GM12878 (cell line): ENCODE measurements around the gene BBS2. TPM values are rescaled to one million over a fixed set of nuclear protein-coding genes. Genes with fewer than 3 reads are reported as not detected.

ENCODE experiments used
- BMI1 ChIP-seq: fragments of 450-650 bp; IDR thresholded peaks from 2 replicates; pipeline ENCODE4 v1.6.1; 2016; ENCODE audit warnings: mild to moderate bottlenecking, moderate library complexity, borderline replicate concordance
- CEBPB ChIP-seq, 2 experiments: fragments of 150-350 bp in 1 of 2; IDR thresholded peaks; 2 replicates each; pipeline ENCODE4 v1.6.1; 2012 to 2014; ENCODE audit warnings: low read depth in 2 of 2, low read length in 2 of 2, borderline replicate concordance in 1 of 2, inconsistent platforms in 1 of 2
- CHD1 ChIP-seq: IDR thresholded peaks from 2 replicates; pipeline ENCODE4 v1.6.1; 2012; ENCODE audit warnings: low read depth, low read length, improper control_type of control experiment
- CHD2 ChIP-seq: IDR thresholded peaks from 2 replicates; pipeline ENCODE4 v1.6.1; 2011; ENCODE audit warnings: low read depth, low read length, improper control_type of control experiment, borderline replicate concordance
- CTCF ChIP-seq, 3 experiments: IDR thresholded peaks in 2 of 3; conservative IDR thresholded peaks in 1 of 3; 2 replicates each; pipeline ENCODE4 v1.5.1; 2011; ENCODE audit warnings: low read depth in 3 of 3, low read length in 3 of 3, mild to moderate bottlenecking in 3 of 3, control low read depth in 2 of 3, moderate library complexity in 2 of 3, inconsistent platforms in 1 of 3, mixed read lengths in 1 of 3; ENCODE audit not compliant: control insufficient read depth in 2 of 3, insufficient read depth in 1 of 3; ENCODE audit errors: extremely low read depth in 1 of 3
- EGR1 ChIP-seq, 2 experiments: IDR thresholded peaks; 1 replicate in 1 of 2; 2 replicates in 1 of 2; pipeline ENCODE4 v1.6.1; 2011 to 2012; ENCODE audit warnings: low read depth in 2 of 2, low read length in 2 of 2, borderline replicate concordance in 1 of 2, mild to moderate bottlenecking in 1 of 2, moderate library complexity in 1 of 2
- ESRRA ChIP-seq: IDR thresholded peaks from 2 replicates; pipeline ENCODE4 v1.6.1; 2012; ENCODE audit warnings: mild to moderate bottlenecking, low read length, improper control_type of control experiment
- EZH2 ChIP-seq: IDR thresholded peaks from 2 replicates; pipeline ENCODE4 v1.6.1; 2012; ENCODE audit warnings: low read depth, mild to moderate bottlenecking, control low read depth, inconsistent platforms, low read length, borderline replicate concordance; ENCODE audit not compliant: control insufficient read depth
- FOXM1 ChIP-seq: IDR thresholded peaks from 2 replicates; pipeline ENCODE4 v1.6.1; 2012; ENCODE audit warnings: low read depth, mild to moderate bottlenecking, inconsistent platforms, low read length, moderate library complexity
- KDM1A ChIP-seq: fragments of 200-600 bp; sonication (generic); IDR thresholded peaks from 2 replicates; pipeline ENCODE4 v1.6.1; 2016; ENCODE audit warnings: borderline replicate concordance
- MYB ChIP-seq: fragments of 150-350 bp; IDR thresholded peaks from 2 replicates; pipeline ENCODE4 v1.6.1; 2014; ENCODE audit warnings: mild to moderate bottlenecking, low read depth, low read length, borderline replicate concordance
- NFIC ChIP-seq: IDR thresholded peaks from 2 replicates; pipeline ENCODE4 v1.6.1; 2012; ENCODE audit warnings: low read depth, mild to moderate bottlenecking, inconsistent platforms, low read length, moderate library complexity
- RB1 ChIP-seq: fragments of 450-650 bp; formaldehyde crosslinking; IDR thresholded peaks from 2 replicates; pipeline ENCODE4 v1.6.1; 2017; ENCODE audit warnings: mild to moderate bottlenecking, borderline replicate concordance
- SIN3A ChIP-seq: IDR thresholded peaks from 2 replicates; pipeline ENCODE4 v1.6.1; 2012; ENCODE audit warnings: low read depth, low read length, improper control_type of control experiment
- SMC3 ChIP-seq: IDR thresholded peaks from 2 replicates; pipeline ENCODE4 v1.6.1; 2011; ENCODE audit warnings: low read length, improper control_type of control experiment, borderline replicate concordance
- TBL1XR1 ChIP-seq: IDR thresholded peaks from 2 replicates; pipeline ENCODE4 v1.6.1; 2012; ENCODE audit warnings: low read depth, low read length, improper control_type of control experiment
- YBX1 ChIP-seq: fragments of 450-650 bp; IDR thresholded peaks from 2 replicates; pipeline ENCODE4 v1.6.1; 2016; ENCODE audit warnings: antibody characterized with exemption
- polyA plus RNA-seq, 11 experiments: library from polyadenylated mRNA; depleted of rRNA in 4 of 11; unstranded in 6 of 11; stranded (reverse) in 5 of 11; fragments of >200 nt; fragmentation: Nextera tagmentation in 4 of 11; fragmentation: Illumina TruSeq in 1 of 11; extraction: Ambion mirVana in 4 of 11; extraction: Trizol in 1 of 11; gene quantifications; 1 replicate in 1 of 11; 2 replicates in 10 of 11; pipeline versions ENCODE4 v1.2.1 to v1.2.3, GENCODE V29; 2011 to 2016; ENCODE audit warnings: inconsistent platforms in 2 of 11, missing spikeins in 2 of 11, low read depth in 1 of 11
- total RNA-seq, 4 experiments: library from RNA; depleted of rRNA in 3 of 4; stranded (reverse); fragments of >200 nt in 3 of 4; fragmentation: Illumina TruSeq in 1 of 4; extraction: Trizol in 1 of 4; gene quantifications; 2 replicates each; pipeline versions ENCODE4 v1.2.1 to v1.2.3, GENCODE V29; 2013 to 2021
- TF ChIP-seq, protein P1 (sequence below): fragments of 450-650 bp; IDR thresholded peaks from 2 replicates; pipeline ENCODE4 v1.6.1; 2016; ENCODE audit warnings: mild to moderate bottlenecking
- TF ChIP-seq, protein P2 (sequence below): IDR thresholded peaks from 2 replicates; pipeline ENCODE4 v1.6.1; 2011; ENCODE audit warnings: mild to moderate bottlenecking, low read depth, low read length, moderate library complexity; ENCODE audit not compliant: insufficient replicate concordance
- TF ChIP-seq, protein P3 (sequence below): IDR thresholded peaks from 2 replicates; pipeline ENCODE4 v1.6.1; 2012; ENCODE audit warnings: low read depth, low read length, improper control_type of control experiment

The BBS2 gene
- total and polyA plus RNA-seq, 10 of the 15 experiments (the other 5 are each of a cell fraction or from before 2014, with no cell fraction given): 4.9 to 38.3 (median 16.4) TPM

DNA sequence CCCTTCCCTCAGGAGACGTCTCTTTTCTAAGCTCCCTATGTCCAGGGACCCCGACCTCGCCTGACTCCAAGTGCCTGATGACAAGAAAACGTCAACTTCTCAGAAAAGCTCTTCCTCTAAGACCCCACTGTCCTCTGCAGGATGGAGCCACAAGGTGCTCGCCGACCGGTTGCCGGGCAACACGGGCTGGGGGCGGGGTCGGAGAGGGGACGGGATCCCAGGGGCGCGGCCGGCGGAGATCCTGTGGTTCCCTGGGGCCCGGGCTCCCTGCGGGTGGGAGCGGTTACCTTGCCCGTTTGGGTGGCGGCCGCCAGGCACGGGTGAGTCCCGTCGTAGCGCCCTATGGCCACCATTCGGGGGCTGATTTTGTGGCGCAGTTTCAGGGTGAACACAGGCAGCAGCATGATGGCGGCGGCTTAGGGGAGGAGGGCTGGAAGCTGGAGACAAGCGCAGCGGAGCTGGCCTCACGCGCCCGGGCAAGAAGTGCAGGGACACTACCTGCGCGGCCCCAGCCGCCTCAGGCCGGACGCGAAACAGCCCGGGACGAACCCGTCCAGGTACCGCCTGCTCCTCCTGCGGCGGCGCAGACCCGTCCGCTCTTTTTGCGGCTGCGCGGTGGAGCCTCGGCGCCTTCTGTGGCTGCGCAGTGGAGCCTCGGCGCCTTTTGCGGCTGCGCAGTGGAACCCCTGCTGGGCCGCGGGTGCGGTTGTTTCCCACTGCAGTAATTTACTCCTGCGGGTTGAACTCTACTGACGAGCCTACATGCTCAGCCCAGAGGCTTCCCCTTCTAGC, at the start of gene BBS2 (continued):
- TF ChIP-seq CTCF (IDR thresholded peaks at IDR 0.05 in 2 of 3, conservative IDR thresholded peaks at IDR 0.05 in 1 of 3; ENCODE audit: control insufficient read depth in 2 of 3, extremely low read depth in 1 of 3, insufficient read depth in 1 of 3, low read depth in 3 of 3, low read length in 3 of 3) (no peak), EZH2 (no peak), NFIC (no peak), CHD1 (no peak), MYB (no peak), SMC3 (no peak), CHD2 (no peak), ESRRA (no peak), BMI1 (peak; percentile 73), FOXM1 (no peak), RB1 (peak; percentile 80; the same call in 1 of the 2 replicates), YBX1 (no peak), KDM1A (no peak), TBL1XR1 (no peak), EGR1 (IDR thresholded peaks at IDR 0.05; ENCODE audit: borderline replicate concordance in 1 of 2, low read depth in 2 of 2, low read length in 2 of 2) (no peak), SIN3A (no peak; the same call in 1 of the 2 replicates), CEBPB (IDR thresholded peaks at IDR 0.05; ENCODE audit: borderline replicate concordance in 1 of 2, low read depth in 2 of 2, low read length in 2 of 2) (no peak)
- TF ChIP-seq, protein P1, sequence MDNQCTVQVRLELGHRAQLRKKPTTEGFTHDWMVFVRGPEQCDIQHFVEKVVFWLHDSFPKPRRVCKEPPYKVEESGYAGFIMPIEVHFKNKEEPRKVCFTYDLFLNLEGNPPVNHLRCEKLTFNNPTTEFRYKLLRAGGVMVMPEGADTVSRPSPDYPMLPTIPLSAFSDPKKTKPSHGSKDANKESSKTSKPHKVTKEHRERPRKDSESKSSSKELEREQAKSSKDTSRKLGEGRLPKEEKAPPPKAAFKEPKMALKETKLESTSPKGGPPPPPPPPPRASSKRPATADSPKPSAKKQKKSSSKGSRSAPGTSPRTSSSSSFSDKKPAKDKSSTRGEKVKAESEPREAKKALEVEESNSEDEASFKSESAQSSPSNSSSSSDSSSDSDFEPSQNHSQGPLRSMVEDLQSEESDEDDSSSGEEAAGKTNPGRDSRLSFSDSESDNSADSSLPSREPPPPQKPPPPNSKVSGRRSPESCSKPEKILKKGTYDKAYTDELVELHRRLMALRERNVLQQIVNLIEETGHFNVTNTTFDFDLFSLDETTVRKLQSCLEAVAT: peak; percentile 45; the same call in 1 of the 2 replicates
- TF ChIP-seq, protein P2, sequence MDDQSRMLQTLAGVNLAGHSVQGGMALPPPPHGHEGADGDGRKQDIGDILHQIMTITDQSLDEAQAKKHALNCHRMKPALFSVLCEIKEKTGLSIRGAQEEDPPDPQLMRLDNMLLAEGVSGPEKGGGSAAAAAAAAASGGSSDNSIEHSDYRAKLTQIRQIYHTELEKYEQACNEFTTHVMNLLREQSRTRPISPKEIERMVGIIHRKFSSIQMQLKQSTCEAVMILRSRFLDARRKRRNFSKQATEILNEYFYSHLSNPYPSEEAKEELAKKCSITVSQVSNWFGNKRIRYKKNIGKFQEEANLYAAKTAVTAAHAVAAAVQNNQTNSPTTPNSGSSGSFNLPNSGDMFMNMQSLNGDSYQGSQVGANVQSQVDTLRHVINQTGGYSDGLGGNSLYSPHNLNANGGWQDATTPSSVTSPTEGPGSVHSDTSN: no peak
- TF ChIP-seq, protein P3, sequence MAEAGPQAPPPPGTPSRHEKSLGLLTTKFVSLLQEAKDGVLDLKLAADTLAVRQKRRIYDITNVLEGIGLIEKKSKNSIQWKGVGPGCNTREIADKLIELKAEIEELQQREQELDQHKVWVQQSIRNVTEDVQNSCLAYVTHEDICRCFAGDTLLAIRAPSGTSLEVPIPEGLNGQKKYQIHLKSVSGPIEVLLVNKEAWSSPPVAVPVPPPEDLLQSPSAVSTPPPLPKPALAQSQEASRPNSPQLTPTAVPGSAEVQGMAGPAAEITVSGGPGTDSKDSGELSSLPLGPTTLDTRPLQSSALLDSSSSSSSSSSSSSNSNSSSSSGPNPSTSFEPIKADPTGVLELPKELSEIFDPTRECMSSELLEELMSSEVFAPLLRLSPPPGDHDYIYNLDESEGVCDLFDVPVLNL: no peak
